ENCODE data around the gene PLPPR4. TPM values are rescaled to one million over a fixed set of nuclear protein-coding genes. Genes with fewer than 3 reads are reported as not detected.
"Not testable (repeated sequence)": the region's sequence is repeated elsewhere in the genome, so short reads cannot be mapped to it uniquely, and the experiment has no call there.

PLPPR4 gene
- total RNA-seq, 1 donor from 2014 or later: 1.7 TPM

DNA sequence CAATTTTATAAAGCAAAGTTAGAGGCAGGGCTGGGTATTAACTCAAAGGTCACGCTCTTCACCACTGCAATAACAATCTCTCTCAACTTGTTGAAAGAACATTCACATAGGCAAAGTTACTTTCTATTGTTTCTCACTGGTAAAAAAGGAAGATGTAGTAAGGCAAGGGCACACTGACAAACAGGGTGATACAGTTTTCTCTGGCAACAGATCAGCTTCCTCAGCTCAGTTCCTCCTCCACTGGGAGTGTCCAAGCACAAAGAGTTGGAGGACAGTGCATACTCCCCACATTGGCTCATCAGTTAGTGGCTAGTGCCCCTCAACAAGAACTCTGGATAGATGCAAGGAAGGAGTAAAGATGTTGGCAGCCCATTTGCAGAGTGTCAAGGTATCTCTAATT is 3.7 kb downstream of the PLPPR4 start:
- no peak for DNase-seq (ENCODE audit: low spot score)

- no peak for DNase-seq (ENCODE audit: low spot score)
Measured at GRCh38 chr1:99269321-99269720, 5.0 kb downstream of the PLPPR4 start.

DNA sequence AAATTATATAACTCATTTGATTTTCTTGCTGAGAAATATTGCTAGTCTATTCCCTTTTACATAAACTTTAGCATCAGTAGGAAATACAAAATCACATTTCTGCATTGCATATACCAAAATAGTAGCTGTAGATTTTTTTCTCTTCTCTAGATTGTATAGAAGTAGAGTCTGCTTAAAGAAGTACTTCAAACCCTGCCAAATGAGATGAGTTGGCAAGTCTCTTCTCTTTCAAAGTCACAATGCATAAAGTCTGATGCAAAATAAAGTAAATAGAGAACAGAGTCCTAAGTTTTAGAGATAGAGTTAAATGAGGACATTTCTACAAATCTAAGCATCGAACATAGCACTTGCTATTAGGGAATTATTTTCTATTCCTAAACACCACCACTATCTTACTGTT is 6.4 kb downstream of the PLPPR4 start:
- no peak for DNase-seq (ENCODE audit: low spot score)

GRCh38 chr1:99271249-99271648 is 7.0 kb downstream of the PLPPR4 start:
- no peak for DNase-seq (ENCODE audit: low spot score)

DNA sequence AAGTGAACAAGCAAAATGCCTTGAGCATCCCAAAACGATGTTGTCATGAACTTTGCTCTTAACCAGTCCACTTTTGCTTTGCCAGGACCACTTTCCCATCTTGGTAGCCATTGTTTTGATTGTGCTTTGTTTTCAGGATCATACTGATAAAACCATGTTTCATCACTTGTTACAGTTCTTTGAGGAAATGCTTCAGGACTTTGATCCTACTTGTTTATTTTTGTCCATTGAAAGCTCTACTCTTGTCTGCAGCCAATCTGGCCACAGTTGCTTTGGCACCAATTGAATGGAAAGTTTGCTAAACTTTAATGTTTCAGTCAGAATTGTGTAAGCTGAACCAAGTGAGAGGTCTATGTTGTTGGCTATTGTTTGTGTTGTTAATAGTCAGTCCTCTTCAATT is 12.8 kb downstream of the PLPPR4 start:
- no peak for DNase-seq (ENCODE audit: low spot score)

DNA sequence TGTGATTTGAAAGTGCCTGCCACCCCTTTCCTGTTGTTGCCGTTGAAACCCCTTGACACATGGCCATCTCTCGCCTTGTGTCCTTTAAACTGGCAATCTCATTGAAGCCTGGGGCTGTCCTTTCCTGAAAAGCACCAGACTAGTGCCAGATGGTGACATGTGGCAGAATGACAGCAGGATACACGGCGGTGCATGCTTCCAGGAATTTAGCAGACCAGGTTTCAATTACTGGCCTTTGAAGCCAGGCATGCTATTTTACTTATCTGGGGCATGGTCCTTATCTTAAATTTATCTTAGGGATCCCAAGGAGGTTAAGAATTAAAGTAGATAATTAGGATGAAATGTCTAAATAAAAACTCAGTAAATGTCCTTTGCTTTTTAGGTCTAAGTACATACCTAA is 15.2 kb downstream of the PLPPR4 start:
- no peak for DNase-seq (ENCODE audit: low spot score)

DNA sequence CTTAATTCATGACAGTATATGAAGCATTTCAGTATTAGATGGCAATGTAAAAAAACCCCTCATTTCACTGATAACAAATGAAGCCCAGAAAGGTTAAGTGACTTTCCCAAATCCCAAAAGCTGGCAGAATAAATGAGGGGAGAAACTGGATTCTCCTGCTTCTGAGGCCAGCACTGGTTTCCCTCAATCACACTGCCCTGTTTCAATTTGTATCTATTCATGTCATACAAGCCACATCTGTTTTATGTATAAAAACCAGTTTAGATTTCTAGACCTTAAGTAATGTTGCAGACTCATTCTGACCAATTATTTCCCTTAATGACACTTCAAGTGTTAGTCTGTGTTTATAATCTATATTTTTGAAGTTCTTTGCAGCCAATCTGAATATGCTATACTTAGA is 16.8 kb downstream of the PLPPR4 start:
- no peak for DNase-seq (ENCODE audit: low spot score)

GRCh38 chr1:99282536-99282935 is 18.2 kb downstream of the PLPPR4 start:
- DNase-seq (ENCODE audit: low spot score): no peak

DNA sequence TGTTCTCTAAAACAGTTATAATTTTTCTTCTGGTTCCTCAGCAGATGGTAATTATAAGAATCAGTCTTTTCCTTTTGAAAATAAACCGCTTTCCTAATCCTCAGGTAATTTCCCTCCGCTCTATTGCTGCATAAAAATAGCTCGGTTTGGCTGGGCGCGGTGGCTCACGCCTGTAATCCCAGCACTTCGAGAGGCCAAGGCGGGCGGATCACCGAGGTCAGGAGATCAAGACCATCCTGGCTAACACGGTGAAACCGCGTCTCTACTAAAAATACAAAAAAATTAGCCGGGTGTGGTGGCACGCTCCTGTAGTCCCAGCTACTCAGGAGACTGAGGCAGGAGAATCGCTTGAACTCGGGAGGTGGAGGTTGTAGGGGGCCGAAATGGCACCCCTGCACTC is 19.2 kb downstream of the PLPPR4 start:
- DNase-seq (ENCODE audit: low spot score): not testable (repeated sequence)

- DNase-seq (ENCODE audit: low spot score): no peak
Measured at GRCh38 chr1:99292886-99293285, 28.6 kb downstream of the PLPPR4 start.

- DNase-seq (ENCODE audit: low spot score): no peak
Measured at GRCh38 chr1:99297923-99298322, 33.6 kb downstream of the PLPPR4 start.

DNA sequence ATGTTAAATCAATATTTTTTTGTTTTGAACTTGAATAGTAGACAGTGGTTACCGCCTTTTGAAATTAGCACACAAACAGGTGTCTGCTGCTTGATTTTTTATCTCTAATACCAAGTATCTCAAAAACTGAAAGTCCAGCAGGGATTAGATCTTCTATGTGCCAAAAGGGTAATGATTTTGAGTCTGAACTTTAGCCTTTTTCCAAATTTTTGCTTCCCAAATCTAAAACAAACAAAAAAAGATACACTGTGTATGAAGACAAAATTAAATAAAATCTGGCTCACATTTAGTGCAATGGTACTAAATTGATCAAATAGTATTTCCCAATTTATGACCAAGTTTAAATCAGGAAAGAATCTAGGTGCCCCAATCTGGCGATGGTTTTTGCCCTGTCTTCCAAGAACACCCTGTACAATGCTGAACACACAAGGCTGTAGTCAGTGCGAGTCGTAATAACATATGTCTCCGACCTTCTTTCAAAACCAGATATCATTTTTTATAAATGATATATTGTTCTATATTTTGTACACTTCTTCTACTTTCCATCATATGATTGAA is 40.5 kb downstream of the PLPPR4 start:
- DNase-seq (ENCODE audit: low spot score): no peak

DNA sequence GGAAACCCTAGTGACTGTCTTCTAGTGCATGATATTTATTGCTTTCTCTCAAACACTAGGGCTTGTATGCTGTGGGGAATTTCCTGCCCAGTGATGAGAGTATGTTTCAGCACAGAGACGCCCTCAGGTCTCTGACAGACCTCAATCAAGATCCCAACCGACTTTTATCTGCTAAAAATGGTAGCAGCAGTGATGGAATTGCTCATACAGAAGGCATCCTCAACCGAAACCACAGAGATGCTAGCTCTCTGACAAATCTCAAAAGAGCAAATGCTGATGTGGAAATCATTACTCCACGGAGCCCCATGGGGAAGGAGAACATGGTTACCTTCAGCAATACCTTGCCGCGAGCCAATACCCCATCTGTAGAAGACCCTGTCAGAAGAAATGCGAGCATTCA is 41.3 kb downstream of the PLPPR4 start:
- no peak for DNase-seq (ENCODE audit: low spot score)

DNA sequence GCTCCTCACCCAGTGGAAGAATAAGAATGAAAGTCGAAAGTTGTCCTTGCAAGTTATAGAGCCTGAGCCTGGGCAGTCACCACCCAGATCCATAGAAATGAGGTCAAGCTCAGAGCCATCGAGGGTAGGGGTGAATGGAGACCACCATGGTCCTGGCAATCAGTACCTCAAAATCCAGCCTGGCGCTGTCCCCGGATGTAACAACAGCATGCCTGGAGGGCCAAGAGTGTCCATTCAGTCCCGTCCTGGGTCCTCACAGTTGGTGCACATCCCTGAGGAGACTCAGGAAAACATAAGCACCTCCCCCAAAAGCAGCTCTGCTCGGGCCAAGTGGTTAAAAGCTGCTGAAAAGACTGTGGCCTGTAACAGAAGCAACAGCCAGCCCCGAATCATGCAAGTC is 41.8 kb downstream of the PLPPR4 start:
- no peak for DNase-seq (ENCODE audit: low spot score)

- DNase-seq (ENCODE audit: low spot score): no peak
Measured at GRCh38 chr1:99306644-99307043, 42.4 kb downstream of the PLPPR4 start.

DNA sequence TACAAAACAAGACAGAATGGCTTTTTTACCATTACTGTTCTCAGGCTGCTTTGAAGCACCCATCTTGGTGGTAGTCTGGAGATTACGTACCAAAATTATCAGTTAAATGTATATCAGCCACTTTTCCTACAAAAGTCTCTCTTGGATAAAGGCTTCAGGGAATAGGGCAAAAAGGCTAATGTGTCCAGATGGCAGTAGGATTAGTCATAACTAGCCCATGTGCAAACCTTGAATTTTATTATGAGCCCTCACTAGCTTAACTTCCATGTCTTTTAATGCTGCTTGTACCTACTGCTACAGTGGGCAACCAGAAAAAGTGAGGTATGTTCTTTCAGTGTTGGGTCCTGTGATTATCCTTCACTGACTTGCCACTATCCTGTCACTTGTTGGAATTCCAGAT is 51.0 kb downstream of the PLPPR4 start:
- no peak for DNase-seq (ENCODE audit: low spot score)

- DNase-seq (ENCODE audit: low spot score): no peak
Measured at GRCh38 chr1:99326215-99326949, 62.1 kb downstream of the PLPPR4 start.

DNA sequence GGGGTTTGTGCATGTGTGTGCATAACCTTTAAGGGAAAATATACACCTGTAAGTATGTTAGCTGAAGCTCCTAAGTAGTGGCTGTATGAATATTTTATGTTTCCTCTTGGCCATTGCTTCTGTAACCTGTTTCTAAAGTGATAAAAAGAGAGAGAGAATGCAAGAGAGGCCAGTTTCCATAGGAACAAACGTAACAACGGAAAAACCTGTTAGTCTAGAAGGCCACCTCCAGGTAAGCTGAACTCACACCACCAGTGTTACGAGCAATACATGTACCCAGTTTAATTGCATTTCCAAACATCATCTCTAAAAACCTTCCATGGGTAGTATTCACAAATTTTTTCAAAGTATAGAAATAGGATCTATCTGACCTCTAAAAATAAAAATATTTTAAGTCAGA is 63.1 kb downstream of the PLPPR4 start:
- no peak for DNase-seq (ENCODE audit: low spot score)

DNA sequence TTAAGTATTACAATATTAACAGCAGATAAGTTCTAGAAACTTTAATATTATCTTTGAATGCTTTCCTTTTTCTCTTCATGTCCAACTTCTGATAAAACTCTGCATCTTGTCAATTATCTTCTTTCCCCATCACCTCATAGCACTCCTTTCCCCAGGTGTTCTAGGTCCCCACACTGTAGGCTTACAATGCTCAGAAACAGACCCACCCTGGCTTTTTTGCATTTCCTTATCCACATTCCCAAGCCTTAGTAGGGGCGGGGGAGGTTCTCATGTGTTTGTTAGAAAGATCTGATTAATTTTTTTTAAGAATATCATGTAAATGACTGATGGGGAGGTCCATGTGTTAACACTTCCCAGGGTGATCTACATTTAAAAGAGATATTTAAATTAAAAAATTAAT is 63.9 kb downstream of the PLPPR4 start:
- DNase-seq (ENCODE audit: low spot score): no peak

- no peak for DNase-seq (ENCODE audit: low spot score)
Measured at GRCh38 chr1:99331083-99331482, 66.8 kb downstream of the PLPPR4 start.

DNA sequence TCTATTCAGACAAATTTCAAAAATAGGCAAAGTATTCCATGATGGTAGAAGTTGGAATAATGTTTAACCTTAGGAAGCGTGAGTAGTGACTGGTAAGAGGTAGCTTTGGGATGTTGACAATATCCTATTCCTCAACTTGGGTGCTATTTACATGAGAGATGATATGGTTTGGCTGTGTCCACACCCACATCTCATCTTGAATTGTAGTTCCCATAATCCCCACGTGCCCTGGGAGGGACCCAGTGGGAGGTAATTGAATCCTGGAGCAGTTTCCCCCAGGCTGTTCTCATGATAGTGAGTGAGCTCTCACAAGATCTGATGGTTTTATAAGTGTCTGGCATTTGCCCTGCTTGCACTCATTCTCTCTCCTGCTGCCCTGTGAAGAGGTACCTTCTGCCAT is 67.3 kb downstream of the PLPPR4 start:
- DNase-seq (ENCODE audit: low spot score): no peak

GRCh38 chr1:99332561-99332960 is 68.3 kb downstream of the PLPPR4 start:
- DNase-seq (ENCODE audit: low spot score): no peak

- no peak for DNase-seq (ENCODE audit: low spot score)
Measured at GRCh38 chr1:99334991-99335390, 70.7 kb downstream of the PLPPR4 start.
